ENCODE data around the gene TRIM22. TPM values are rescaled to one million over a fixed set of nuclear protein-coding genes. Genes with fewer than 3 reads are reported as not detected.

TRIM22 gene, protein sequence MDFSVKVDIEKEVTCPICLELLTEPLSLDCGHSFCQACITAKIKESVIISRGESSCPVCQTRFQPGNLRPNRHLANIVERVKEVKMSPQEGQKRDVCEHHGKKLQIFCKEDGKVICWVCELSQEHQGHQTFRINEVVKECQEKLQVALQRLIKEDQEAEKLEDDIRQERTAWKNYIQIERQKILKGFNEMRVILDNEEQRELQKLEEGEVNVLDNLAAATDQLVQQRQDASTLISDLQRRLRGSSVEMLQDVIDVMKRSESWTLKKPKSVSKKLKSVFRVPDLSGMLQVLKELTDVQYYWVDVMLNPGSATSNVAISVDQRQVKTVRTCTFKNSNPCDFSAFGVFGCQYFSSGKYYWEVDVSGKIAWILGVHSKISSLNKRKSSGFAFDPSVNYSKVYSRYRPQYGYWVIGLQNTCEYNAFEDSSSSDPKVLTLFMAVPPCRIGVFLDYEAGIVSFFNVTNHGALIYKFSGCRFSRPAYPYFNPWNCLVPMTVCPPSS
- total RNA-seq = 46.7 and 73.4 TPM in 2 replicates

DNA sequence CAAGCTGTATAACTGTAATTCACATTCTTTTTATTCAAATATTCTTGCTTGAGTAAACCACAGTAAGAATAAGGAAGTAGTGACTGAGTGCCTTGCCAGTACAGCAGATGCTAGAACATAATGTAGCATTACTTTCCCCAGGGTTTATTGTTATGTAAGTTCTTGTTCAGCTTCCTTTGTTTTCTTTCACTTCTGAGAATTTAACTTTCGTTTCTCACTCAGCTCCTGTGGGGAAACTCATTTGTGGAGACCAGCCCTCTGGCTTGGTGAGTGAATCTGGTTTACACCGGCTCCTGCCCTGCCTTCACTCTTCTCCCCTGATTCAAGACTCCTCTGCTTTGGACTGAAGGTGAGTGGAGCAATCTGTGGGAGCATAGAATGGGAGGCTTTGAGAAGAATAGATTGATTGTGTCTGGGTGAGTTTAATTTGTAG is at the start of gene TRIM22:
Gene TRIM22 (plus strand): TSS at position 240 of the 433 bp plus-strand sequence. CDS start 6,443 bp downstream, outside the sequence.

DNA sequence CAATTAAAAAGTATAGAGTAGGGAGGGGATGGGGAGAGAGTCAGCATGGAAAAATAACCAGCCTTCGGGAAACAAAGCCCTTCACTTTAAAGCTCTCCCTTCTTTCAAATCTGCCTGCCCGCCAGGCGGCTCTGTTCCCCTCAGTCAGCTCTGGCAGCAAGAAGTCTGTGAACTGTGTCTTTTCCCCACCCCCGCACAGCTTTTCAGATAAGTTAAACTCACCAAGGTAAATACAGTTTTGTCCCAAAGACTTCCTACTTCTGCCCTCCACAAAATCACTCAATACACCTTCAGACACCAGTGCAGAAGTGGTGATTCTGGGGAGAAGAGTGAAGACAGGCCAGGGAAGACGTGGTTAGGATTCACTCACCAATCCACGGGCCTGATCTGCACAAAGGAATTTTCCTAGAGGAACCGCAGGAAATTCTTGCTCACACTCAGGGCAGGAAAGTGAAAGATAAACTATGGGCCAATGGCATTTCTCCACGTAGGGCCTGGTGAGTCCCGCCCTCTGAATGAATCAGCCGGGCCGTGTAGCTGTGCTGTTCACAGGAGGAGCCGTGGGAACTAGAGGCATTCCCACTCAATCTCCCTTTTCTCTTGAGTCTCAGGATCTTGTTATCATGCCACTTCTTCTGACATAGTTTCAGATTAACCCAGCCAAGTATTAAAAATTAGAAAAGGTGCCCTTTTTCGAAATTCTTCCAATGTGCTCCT is 4.8 kb upstream of the TRIM22 start, which contains the start of gene TRIM5:
Gene TRIM5 (minus strand): TSS at position 429 of the 717 bp plus-strand sequence. CDS start 4,897 bp downstream, outside the sequence.

DNA sequence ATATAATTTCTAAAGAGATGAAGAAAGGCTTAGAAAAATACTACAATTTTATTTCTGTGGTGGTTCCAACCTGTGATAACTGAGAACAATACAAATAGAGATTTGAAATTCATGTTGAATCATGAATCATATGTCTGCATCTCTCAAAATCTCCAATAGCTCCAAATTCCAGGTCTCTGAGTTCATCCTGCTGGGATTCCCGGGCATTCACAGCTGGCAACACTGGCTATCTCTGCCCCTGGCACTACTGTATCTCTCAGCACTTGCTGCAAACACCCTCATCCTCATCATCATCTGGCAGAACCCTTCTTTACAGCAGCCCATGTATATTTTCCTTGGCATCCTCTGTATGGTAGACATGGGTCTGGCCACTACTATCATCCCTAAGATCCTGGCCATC is 46.8 kb downstream of the TRIM22 start, which contains the start of gene OR56B1:
Gene OR56B1 (plus strand): TSS at position 53 of the 400 bp plus-strand sequence. CDS start 69 bp downstream, at position 122.

GRCh38 chr11:5753943-5754342 is 64.4 kb downstream of the TRIM22 start, which contains the start of gene OR52N4:
Gene OR52N4 (plus strand): TSS chr11:5754243. CDS start chr11:5754741, 498 bp downstream.

Other genes starting within 250 kb of the TRIM22 start
- gene OR51I1, start 248.3 kb upstream of the TRIM22 start, total RNA-seq = 0.11 TPM in 1 of 2 replicates, not detected in the other
- gene OR51I2, start 240.5 kb upstream of the TRIM22 start, total RNA-seq = not detected in 2 replicates
- gene OR52D1, start 201.1 kb upstream of the TRIM22 start, total RNA-seq = not detected in 2 replicates
- gene UBQLN3, start 179.8 kb upstream of the TRIM22 start, total RNA-seq = 0.12 TPM in 1 of 2 replicates, not detected in the other
- not detected in 2 replicates for gene UBQLNL, start 173.1 kb upstream of the TRIM22 start, total RNA-seq
- gene OR52H1, start 141.2 kb upstream of the TRIM22 start, total RNA-seq = 0.66 and 1.1 TPM in 2 replicates
- not detected in 2 replicates for gene OR52B6, start 108.9 kb upstream of the TRIM22 start, total RNA-seq
- 6.5 and 12.2 TPM in 2 replicates for gene TRIM6, start 93.2 kb upstream of the TRIM22 start, total RNA-seq
- 10.1 and 12.6 TPM in 2 replicates for gene TRIM34, start 64.8 kb upstream of the TRIM22 start, total RNA-seq
- 37.6 and 52.2 TPM in 2 replicates for gene TRIM5, start 4.7 kb upstream of the TRIM22 start, total RNA-seq
- not detected in 2 replicates for gene OR56B1, start 46.7 kb downstream of the TRIM22 start, total RNA-seq
- gene OR52N4, start 64.5 kb downstream of the TRIM22 start, total RNA-seq = not detected in 2 replicates
- gene OR52N5, start 93.6 kb downstream of the TRIM22 start, total RNA-seq = not detected in 2 replicates
- gene OR52N1, start 101.5 kb downstream of the TRIM22 start, total RNA-seq = not detected in 2 replicates
- not detected in 2 replicates for gene OR52N2, start 119.1 kb downstream of the TRIM22 start, total RNA-seq
- gene OR52E6, start 152.1 kb downstream of the TRIM22 start, total RNA-seq = not detected in 2 replicates
- not detected in 2 replicates for gene OR52E8, start 167.9 kb downstream of the TRIM22 start, total RNA-seq
- gene OR52E4, start 190.8 kb downstream of the TRIM22 start, total RNA-seq = not detected in 2 replicates
- not detected in 2 replicates for gene OR52E5, start 203.4 kb downstream of the TRIM22 start, total RNA-seq

Data from uterine smooth muscle cell (primary cell).